PFSK-1 (cell line): ENCODE data around the gene MAP4.

ENCODE experiments used
- FOXP2 ChIP-seq: optimal IDR thresholded peaks from 2 replicates; pipeline ENCODE3; 2011; ENCODE audit warnings: borderline replicate concordance, control low read depth, inconsistent platforms; ENCODE audit not compliant: insufficient read depth; ENCODE audit errors: extremely low read length, extremely low read depth
- POLR2AphosphoS5 ChIP-seq: IDR thresholded peaks from 2 replicates; pipeline ENCODE4 v1.6.1; 2012; ENCODE audit warnings: low read depth, mild to moderate bottlenecking, control low read depth, low read length, moderate library complexity
- REST ChIP-seq, 2 experiments: IDR thresholded peaks; 2 replicates each; pipeline versions ENCODE4 v1.6.1 to v1.8.0; 2011 to 2012; ENCODE audit warnings: low read depth in 2 of 2, low read length in 2 of 2, control low read depth in 1 of 2, inconsistent platforms in 1 of 2, mild to moderate bottlenecking in 1 of 2, moderate library complexity in 1 of 2; ENCODE audit not compliant: insufficient read depth in 1 of 2
- SIN3A ChIP-seq: IDR thresholded peaks from 2 replicates; pipeline ENCODE4 v1.6.1; 2012; ENCODE audit warnings: mild to moderate bottlenecking, low read length, moderate library complexity, borderline replicate concordance; ENCODE audit not compliant: insufficient read depth
- TAF1 ChIP-seq: IDR thresholded peaks from 2 replicates; pipeline ENCODE4 v1.6.1; 2012; ENCODE audit warnings: low read length, control low read depth, borderline replicate concordance; ENCODE audit not compliant: insufficient read depth

GRCh38 chr3:47877290-47877689, 138.9 kb downstream of the MAP4 start:
- TF ChIP-seq POLR2AphosphoS5 (no peak), TAF1 (no peak), SIN3A (no peak), REST (IDR thresholded peaks at IDR 0.05; ENCODE audit: insufficient read depth in 1 of 2, low read depth in 2 of 2, low read length in 2 of 2) (no peak), FOXP2 (no peak)
